Ureter (tissue), 1 donor: Measurements from ENCODE around the gene CTBS. TPM values are rescaled to one million over a fixed set of nuclear protein-coding genes. Genes with fewer than 3 reads are reported as not detected.

Experiments
- DNase-seq: peaks from one replicate; pipeline ENCODE4 v3.0.0-alpha.2; 2020; ENCODE audit warnings: low spot score
- total RNA-seq: library from RNA; stranded (reverse); gene quantifications from one replicate; pipeline ENCODE4 v1.2.4, GENCODE V29; 2023
- donor health status: DM: yes; HTN: yes; CAD: no.

The CTBS gene
- total RNA-seq, 1 donor from 2014 or later: 16.5 TPM

GRCh38 chr1:84506002-84506728, 68.1 kb downstream of the CTBS start, which contains the start of the genes GNG5 and SPATA1:
GNG5 (minus strand) TSS chr1:84506581; CDS start chr1:84506091, 490 bp downstream.
SPATA1 (plus strand) TSS chr1:84506386; CDS start chr1:84516360, 9,974 bp downstream.
- peak; percentile 99 for DNase-seq

GRCh38 chr1:84505493-84506001, 68.7 kb downstream of the CTBS start:
- DNase-seq: no peak

- no peak for DNase-seq
Measured at GRCh38 chr1:84504580-84505492, 69.4 kb downstream of the CTBS start.

- DNase-seq: no peak
Measured at GRCh38 chr1:84502927-84503326, 71.3 kb downstream of the CTBS start.

Other genes starting within 250 kb of the CTBS start
- 0.34 TPM for gene DNASE2B, start 176.0 kb downstream of the CTBS start, total RNA-seq
- gene RPF1, start 95.2 kb downstream of the CTBS start, total RNA-seq: 32.2 TPM
- gene SPATA1, start 68.1 kb downstream of the CTBS start, total RNA-seq: 0.96 TPM
- gene GNG5, start 67.9 kb downstream of the CTBS start, total RNA-seq: 105 TPM
- gene SSX2IP, start 116.0 kb upstream of the CTBS start, total RNA-seq: 21.2 TPM